ENCODE results near the gene AIRE. TPM values are rescaled to one million over a fixed set of nuclear protein-coding genes. Genes with fewer than 3 reads are reported as not detected.

The AIRE gene
- total RNA-seq, 1 donor from 2014 or later, result 0.25 TPM

- no peak for DNase-seq (ENCODE audit: extremely low spot score in 2 of 2)
- H3K27me3 ChIP-seq, result no peaks in the 10 kb centered on the region
- H3K36me3 ChIP-seq, result no peaks in the 10 kb centered on the region
- peaks cover 20% of the 10 kb centered on the region for H3K4me1 ChIP-seq
- H3K27ac ChIP-seq, result no peak overlapping the region
- H3K9me3 ChIP-seq, result no peaks in the 10 kb centered on the region
- H3K4me3 ChIP-seq, result no peak overlapping the region
- TF ChIP-seq CTCF (IDR thresholded peaks at IDR 0.05), result no peak
- TF ChIP-seq POLR2AphosphoS5 (IDR thresholded peaks at IDR 0.05; ENCODE audit: insufficient read depth in 1 of 2, low read depth in 1 of 2), result no peak
- no peak for TF ChIP-seq POLR2A (IDR thresholded peaks at IDR 0.05)
- intact Hi-C loops (cut with DNase I), result no loop called here
These were observed 4.8 kb downstream of the AIRE start for GRCh38 chr21:44290327-44291077.

- intact Hi-C loops (cut with DNase I), result no loop called here
These were observed 5.6 kb downstream of the AIRE start for GRCh38 chr21:44291078-44291935.

GRCh38 chr21:44291936-44292811 is 6.5 kb downstream of the AIRE start:
- no peak for DNase-seq (ENCODE audit: extremely low spot score in 2 of 2)
- H3K4me3 ChIP-seq, result no peak overlapping the region
- peaks cover 24% of the 10 kb centered on the region for H3K4me1 ChIP-seq
- intact Hi-C loops (cut with DNase I), result no loop called here
- H3K27me3 ChIP-seq, result no peaks in the 10 kb centered on the region
- H3K9me3 ChIP-seq, result no peaks in the 10 kb centered on the region
- no peak overlapping the region for H3K27ac ChIP-seq
- H3K36me3 ChIP-seq, result no peaks in the 10 kb centered on the region
- TF ChIP-seq POLR2A (IDR thresholded peaks at IDR 0.05) (no peak), CTCF (IDR thresholded peaks at IDR 0.05) (no peak), POLR2AphosphoS5 (IDR thresholded peaks at IDR 0.05; ENCODE audit: insufficient read depth in 1 of 2, low read depth in 1 of 2) (no peak)

More at GRCh38 chr21:44291078-44291935, 5.6 kb downstream of the AIRE start:
- no peaks in the 10 kb centered on the region for H3K36me3 ChIP-seq
- DNase-seq (ENCODE audit: extremely low spot score in 2 of 2), result no peak
- H3K4me1 ChIP-seq, result peaks cover 23% of the 10 kb centered on the region
- TF ChIP-seq POLR2AphosphoS5 (IDR thresholded peaks at IDR 0.05; ENCODE audit: insufficient read depth in 1 of 2, low read depth in 1 of 2) (no peak), CTCF (IDR thresholded peaks at IDR 0.05) (no peak), POLR2A (IDR thresholded peaks at IDR 0.05) (no peak)
- no peaks in the 10 kb centered on the region for H3K9me3 ChIP-seq
- no peak overlapping the region for H3K27ac ChIP-seq
- H3K27me3 ChIP-seq, result no peaks in the 10 kb centered on the region
- no peak overlapping the region for H3K4me3 ChIP-seq

- no peaks in the 10 kb centered on the region for H3K36me3 ChIP-seq
- H3K27ac ChIP-seq, result no peak overlapping the region
- H3K27me3 ChIP-seq, result no peaks in the 10 kb centered on the region
- no peak for DNase-seq (ENCODE audit: extremely low spot score in 2 of 2)
- H3K4me1 ChIP-seq, result peaks cover 30% of the 10 kb centered on the region
- TF ChIP-seq POLR2AphosphoS5 (IDR thresholded peaks at IDR 0.05; ENCODE audit: insufficient read depth in 1 of 2, low read depth in 1 of 2) (no peak), POLR2A (IDR thresholded peaks at IDR 0.05) (no peak), CTCF (IDR thresholded peaks at IDR 0.05) (no peak)
- intact Hi-C loops (cut with DNase I), result no loop called here
- no peaks in the 10 kb centered on the region for H3K9me3 ChIP-seq
- H3K4me3 ChIP-seq, result no peak overlapping the region
These were observed 7.1 kb downstream of the AIRE start for GRCh38 chr21:44292812-44293195.
